ENCODE results near the gene ITFG1. TPM values are rescaled to one million over a fixed set of nuclear protein-coding genes. Genes with fewer than 3 reads are reported as not detected.
A peak's percentile ranks its signal among the peaks of the same experiment; 100 is the strongest.
"Not testable (repeated sequence)": the region's sequence is repeated elsewhere in the genome, so short reads cannot be mapped to it uniquely, and the experiment has no call there.

Gene ITFG1
- total RNA-seq, 1 experiment from 2014 or later = 65.5 TPM

- H3K4me1 Mint-ChIP-seq (ENCODE audit: low read depth, unreplicated experiment) = no peaks in the 10 kb centered on the region
- H3K27ac Mint-ChIP-seq (ENCODE audit: unreplicated experiment) = no peak overlapping the region
- DNase-seq = no peak
- TF ChIP-seq CTCF (IDR thresholded peaks at IDR 0.05; ENCODE audit: unreplicated experiment) = no peak
- CTCF ChIA-PET = interaction anchor here (0.5 kb wide), 1 partner anchor 54 kb away, joined by 5 read pairs; no protein-coding TSS in a partner anchor
- no peak overlapping the region for H3K4me3 Mint-ChIP-seq (ENCODE audit: low read depth, unreplicated experiment)
- no peaks in the 10 kb centered on the region for H3K27me3 Mint-ChIP-seq (ENCODE audit: unreplicated experiment)
- intact Hi-C loops (cut with micrococcal nuclease; ENCODE audit: unreplicated experiment) = no loop called here
- no TSS peak for BruUV-seq (replicated peaks)
- H3K36me3 Mint-ChIP-seq (ENCODE audit: insufficient read depth, unreplicated experiment) = no peaks in the 10 kb centered on the region
- H3K9me3 Mint-ChIP-seq (ENCODE audit: low read depth, unreplicated experiment) = no peaks in the 10 kb centered on the region
Measured at GRCh38 chr16:47156680-47157215, 304.1 kb downstream of the ITFG1 start.

- CTCF ChIA-PET = not testable (repeated sequence)
Measured at GRCh38 chr16:47152501-47152900, 308.4 kb downstream of the ITFG1 start.

GRCh38 chr16:47150067-47150466, 310.8 kb downstream of the ITFG1 start:
- no peaks in the 10 kb centered on the region for H3K27me3 Mint-ChIP-seq (ENCODE audit: unreplicated experiment)
- no peak overlapping the region for H3K27ac Mint-ChIP-seq (ENCODE audit: unreplicated experiment)
- H3K36me3 Mint-ChIP-seq (ENCODE audit: insufficient read depth, unreplicated experiment) = no peaks in the 10 kb centered on the region
- H3K4me1 Mint-ChIP-seq (ENCODE audit: low read depth, unreplicated experiment) = no peaks in the 10 kb centered on the region
- CTCF ChIA-PET = no interaction called here
- intact Hi-C loops (cut with micrococcal nuclease; ENCODE audit: unreplicated experiment) = no loop called here
- no peaks in the 10 kb centered on the region for H3K9me3 Mint-ChIP-seq (ENCODE audit: low read depth, unreplicated experiment)
- H3K4me3 Mint-ChIP-seq (ENCODE audit: low read depth, unreplicated experiment) = no peak overlapping the region
- BruUV-seq (replicated peaks) = no TSS peak
- no peak for TF ChIP-seq CTCF (IDR thresholded peaks at IDR 0.05; ENCODE audit: unreplicated experiment)
- DNase-seq = no peak

More at GRCh38 chr16:47152501-47152900, 308.4 kb downstream of the ITFG1 start:
- intact Hi-C loops (cut with micrococcal nuclease; ENCODE audit: unreplicated experiment); H3K4me1 Mint-ChIP-seq (ENCODE audit: low read depth, unreplicated experiment); H3K27me3 Mint-ChIP-seq (ENCODE audit: unreplicated experiment); H3K9me3 Mint-ChIP-seq (ENCODE audit: low read depth, unreplicated experiment); DNase-seq; H3K4me3 Mint-ChIP-seq (ENCODE audit: low read depth, unreplicated experiment); BruUV-seq (replicated peaks); H3K27ac Mint-ChIP-seq (ENCODE audit: unreplicated experiment); H3K36me3 Mint-ChIP-seq (ENCODE audit: insufficient read depth, unreplicated experiment): not testable (repeated sequence)

GRCh38 chr16:47144559-47144877, 316.3 kb downstream of the ITFG1 start:
- Mint-ChIP-seq H3K27ac (ENCODE audit: unreplicated experiment) (peak overlapping the region; percentile 79), H3K4me3 (ENCODE audit: low read depth, unreplicated experiment) (peak overlapping the region; percentile 80), H3K36me3 (ENCODE audit: insufficient read depth, unreplicated experiment) (peaks cover 30% of the 10 kb centered on the region), H3K9me3 (ENCODE audit: low read depth, unreplicated experiment) (no peaks in the 10 kb centered on the region), H3K27me3 (ENCODE audit: unreplicated experiment) (no peaks in the 10 kb centered on the region), H3K4me1 (ENCODE audit: low read depth, unreplicated experiment) (peaks cover 18% of the 10 kb centered on the region)
- intact Hi-C loops (cut with micrococcal nuclease; ENCODE audit: unreplicated experiment) = loop anchor here (5.0 to 10.0 kb wide), 5 partner anchors 107 to 968 kb away; partner anchors contain the start of genes ITFG1 and PHKB
- no peak for DNase-seq
- no peak for TF ChIP-seq CTCF (IDR thresholded peaks at IDR 0.05; ENCODE audit: unreplicated experiment)
- no TSS peak for BruUV-seq (replicated peaks)
- CTCF ChIA-PET = interaction anchor here (0.6 to 2.2 kb wide), 11 partner anchors 20 to 1020 kb away, joined by 3 to 17 read pairs (median 4); no protein-coding TSS in a partner anchor
